Measurements from ENCODE around the gene DLGAP1. TPM values are rescaled to one million over a fixed set of nuclear protein-coding genes. Genes with fewer than 3 reads are reported as not detected.

Gene DLGAP1
- total and polyA plus RNA-seq, 10 of the 15 experiments (the other 5 are each of a cell fraction or from before 2014, with no cell fraction given), result 0.23 to 27.6 (median 1.9) TPM

DNA sequence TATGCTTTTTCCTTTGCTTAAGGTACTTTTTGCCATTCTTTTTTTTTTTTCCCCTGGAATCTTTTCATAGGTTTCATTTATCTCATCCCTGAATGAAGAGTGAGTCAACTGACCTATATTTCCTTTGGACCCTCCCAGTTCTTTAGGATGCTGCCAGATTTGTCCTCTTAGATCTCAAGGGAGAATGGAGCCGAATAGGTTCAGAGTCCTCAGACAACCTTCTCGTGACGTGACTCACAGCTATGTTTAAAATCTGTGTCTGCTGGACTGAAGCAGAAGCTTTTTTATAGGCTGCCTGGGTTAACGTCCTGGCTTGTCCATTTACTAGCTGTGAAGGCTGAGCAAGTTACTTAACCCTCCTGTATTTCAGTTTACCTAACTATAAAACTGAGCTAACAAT is 358.6 kb downstream of the DLGAP1 start (continued):
- TF ChIP-seq, protein P1, sequence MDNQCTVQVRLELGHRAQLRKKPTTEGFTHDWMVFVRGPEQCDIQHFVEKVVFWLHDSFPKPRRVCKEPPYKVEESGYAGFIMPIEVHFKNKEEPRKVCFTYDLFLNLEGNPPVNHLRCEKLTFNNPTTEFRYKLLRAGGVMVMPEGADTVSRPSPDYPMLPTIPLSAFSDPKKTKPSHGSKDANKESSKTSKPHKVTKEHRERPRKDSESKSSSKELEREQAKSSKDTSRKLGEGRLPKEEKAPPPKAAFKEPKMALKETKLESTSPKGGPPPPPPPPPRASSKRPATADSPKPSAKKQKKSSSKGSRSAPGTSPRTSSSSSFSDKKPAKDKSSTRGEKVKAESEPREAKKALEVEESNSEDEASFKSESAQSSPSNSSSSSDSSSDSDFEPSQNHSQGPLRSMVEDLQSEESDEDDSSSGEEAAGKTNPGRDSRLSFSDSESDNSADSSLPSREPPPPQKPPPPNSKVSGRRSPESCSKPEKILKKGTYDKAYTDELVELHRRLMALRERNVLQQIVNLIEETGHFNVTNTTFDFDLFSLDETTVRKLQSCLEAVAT (IDR thresholded peaks at IDR 0.05), result no peak
- TF ChIP-seq RFX5 (IDR thresholded peaks at IDR 0.05; ENCODE audit: low read depth, low read length) (no peak), KAT2A (conservative IDR thresholded peaks at IDR 0.05; ENCODE audit: control insufficient read depth, low read depth, low read length) (no peak), KLF5 (IDR thresholded peaks at IDR 0.05; ENCODE audit: partially characterized antibody) (no peak), TBL1XR1 (IDR thresholded peaks at IDR 0.05; ENCODE audit: low read depth, low read length) (no peak)
- TF ChIP-seq, protein P2, sequence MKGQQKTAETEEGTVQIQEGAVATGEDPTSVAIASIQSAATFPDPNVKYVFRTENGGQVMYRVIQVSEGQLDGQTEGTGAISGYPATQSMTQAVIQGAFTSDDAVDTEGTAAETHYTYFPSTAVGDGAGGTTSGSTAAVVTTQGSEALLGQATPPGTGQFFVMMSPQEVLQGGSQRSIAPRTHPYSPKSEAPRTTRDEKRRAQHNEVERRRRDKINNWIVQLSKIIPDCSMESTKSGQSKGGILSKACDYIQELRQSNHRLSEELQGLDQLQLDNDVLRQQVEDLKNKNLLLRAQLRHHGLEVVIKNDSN (IDR thresholded peaks at IDR 0.05; ENCODE audit: borderline replicate concordance, extremely low read length, insufficient read depth, low read depth, low read length), result no peak

DNA sequence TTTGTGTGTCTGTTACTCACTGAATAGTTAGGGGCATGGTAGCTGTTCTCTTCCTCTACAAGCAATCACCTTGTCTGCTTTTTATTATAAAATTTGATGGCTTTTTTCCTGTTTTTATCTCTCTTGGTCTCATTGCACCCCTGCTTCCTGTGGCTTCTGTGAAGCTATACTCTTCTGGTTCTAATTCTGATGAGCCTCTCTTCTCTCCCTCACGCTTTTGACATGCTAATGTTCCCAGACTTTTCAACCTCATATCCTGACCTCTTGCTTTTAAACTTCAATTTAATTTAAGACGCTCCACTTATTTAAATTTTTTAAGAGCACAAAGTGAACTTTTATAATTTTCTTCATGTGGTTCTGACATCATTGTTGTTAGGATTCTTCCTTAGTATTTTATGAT is 361.4 kb downstream of the DLGAP1 start:
- Histone ChIP-seq H4K20me1 (ENCODE audit: control insufficient read depth, insufficient read depth) (no peaks in the 10 kb centered on the region), H3K27me3 (replicated peaks in 1 of 2; ENCODE audit: control insufficient read depth in 2 of 2, insufficient read depth in 2 of 2, low read length in 1 of 2) (no peaks in the 10 kb centered on the region), H3K4me2 (ENCODE audit: control insufficient read depth, insufficient read depth) (no peak overlapping the region), H3K27ac (ENCODE audit: control insufficient read depth, insufficient read depth) (no peak overlapping the region), H3K36me3 (ENCODE audit: control insufficient read depth in 2 of 2, insufficient read depth in 2 of 2, low read length in 1 of 2) (no peaks in the 10 kb centered on the region), H3K4me3 (no peak overlapping the region), H3K9ac (ENCODE audit: control insufficient read depth, insufficient read depth, low read length) (no peak overlapping the region), H3K9me3 (replicated peaks; ENCODE audit: control insufficient read depth, insufficient read depth, low read length) (no peaks in the 10 kb centered on the region), H2AFZ (ENCODE audit: control insufficient read depth, low read depth, low read length) (no peak overlapping the region), H3K79me2 (ENCODE audit: control insufficient read depth, insufficient read depth, low read length) (no peaks in the 10 kb centered on the region), H3K4me1 (ENCODE audit: control insufficient read depth, insufficient read depth, low read length) (no peaks in the 10 kb centered on the region)
- SMC1A ChIA-PET (ENCODE audit: uncharacterized antibody, unreplicated experiment), result interaction anchor here (0.7 to 5.4 kb wide), 7 partner anchors 9 to 117 kb away, joined by 3 to 28 read pairs (median 3); no protein-coding TSS in a partner anchor
- in situ Hi-C loops (cut with MboI), result no loop called here
- BruUV-seq (replicated peaks), result no TSS peak
- RAD21 ChIA-PET (ENCODE audit: unreplicated experiment), result interaction anchor here (1.4 kb wide), 1 partner anchor 233 kb away, joined by 3 read pairs; no protein-coding TSS in a partner anchor
- intact Hi-C loops (cut with micrococcal nuclease; ENCODE audit: unreplicated experiment), result no loop called here
- ATAC-seq (no peak), DNase-seq (ENCODE audit: low read depth, low spot score) (no peak), FAIRE-seq (no peak)
- CTCF ChIA-PET, result interaction anchor here (3.5 kb wide), 1 partner anchor 13 kb away, joined by 16 read pairs; no protein-coding TSS in a partner anchor
- 2% methylated on average over 2 of the region's 2 CpGs for WGBS (ENCODE audit: insufficient coverage, insufficient replicate concordance, low lambda C conversion rate, missing lambda C conversion rate)
- POLR2A ChIA-PET, result interaction anchor here (1.3 kb wide), 1 partner anchor 15 kb away, joined by 3 read pairs; no protein-coding TSS in a partner anchor
- TF ChIP-seq ZNF24 (IDR thresholded peaks at IDR 0.05) (no peak), NFYB (IDR thresholded peaks at IDR 0.05; ENCODE audit: insufficient read depth, low read depth, low read length) (no peak), YBX1 (IDR thresholded peaks at IDR 0.05) (no peak), IKZF1 (conservative IDR thresholded peaks at IDR 0.05) (no peak), RB1 (IDR thresholded peaks at IDR 0.05; ENCODE audit: borderline replicate concordance) (no peak), RUNX3 (IDR thresholded peaks at IDR 0.05; ENCODE audit: low read length) (no peak), CBX3 (IDR thresholded peaks at IDR 0.05; ENCODE audit: borderline replicate concordance, low read depth) (no peak), CREB1 (IDR thresholded peaks at IDR 0.05; ENCODE audit: low read depth) (no peak), FOXM1 (IDR thresholded peaks at IDR 0.05; ENCODE audit: low read depth, low read length) (no peak), GABPA (IDR thresholded peaks at IDR 0.05; ENCODE audit: low read depth) (no peak), NR2F1 (conservative IDR thresholded peaks at IDR 0.05) (no peak), BMI1 (IDR thresholded peaks at IDR 0.05; ENCODE audit: borderline replicate concordance) (no peak)
- TF ChIP-seq, protein P3, sequence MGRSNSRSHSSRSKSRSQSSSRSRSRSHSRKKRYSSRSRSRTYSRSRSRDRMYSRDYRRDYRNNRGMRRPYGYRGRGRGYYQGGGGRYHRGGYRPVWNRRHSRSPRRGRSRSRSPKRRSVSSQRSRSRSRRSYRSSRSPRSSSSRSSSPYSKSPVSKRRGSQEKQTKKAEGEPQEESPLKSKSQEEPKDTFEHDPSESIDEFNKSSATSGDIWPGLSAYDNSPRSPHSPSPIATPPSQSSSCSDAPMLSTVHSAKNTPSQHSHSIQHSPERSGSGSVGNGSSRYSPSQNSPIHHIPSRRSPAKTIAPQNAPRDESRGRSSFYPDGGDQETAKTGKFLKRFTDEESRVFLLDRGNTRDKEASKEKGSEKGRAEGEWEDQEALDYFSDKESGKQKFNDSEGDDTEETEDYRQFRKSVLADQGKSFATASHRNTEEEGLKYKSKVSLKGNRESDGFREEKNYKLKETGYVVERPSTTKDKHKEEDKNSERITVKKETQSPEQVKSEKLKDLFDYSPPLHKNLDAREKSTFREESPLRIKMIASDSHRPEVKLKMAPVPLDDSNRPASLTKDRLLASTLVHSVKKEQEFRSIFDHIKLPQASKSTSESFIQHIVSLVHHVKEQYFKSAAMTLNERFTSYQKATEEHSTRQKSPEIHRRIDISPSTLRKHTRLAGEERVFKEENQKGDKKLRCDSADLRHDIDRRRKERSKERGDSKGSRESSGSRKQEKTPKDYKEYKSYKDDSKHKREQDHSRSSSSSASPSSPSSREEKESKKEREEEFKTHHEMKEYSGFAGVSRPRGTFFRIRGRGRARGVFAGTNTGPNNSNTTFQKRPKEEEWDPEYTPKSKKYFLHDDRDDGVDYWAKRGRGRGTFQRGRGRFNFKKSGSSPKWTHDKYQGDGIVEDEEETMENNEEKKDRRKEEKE (IDR thresholded peaks at IDR 0.05), result no peak
